Osteocyte (in vitro differentiated cells): Measurements from ENCODE around the gene KIAA1755. TPM values are rescaled to one million over a fixed set of nuclear protein-coding genes. Genes with fewer than 3 reads are reported as not detected.

Experiments used
- DNase-seq: peaks from one replicate; pipeline ENCODE4 v3.0.0; 2021; ENCODE audit warnings: mixed read lengths; ENCODE audit not compliant: unreplicated experiment; ENCODE audit errors: extremely low spot score
- H3K27ac Mint-ChIP-seq: one replicate; pipeline ENCODE4 v1.8.0; 2021; ENCODE audit warnings: mild to moderate bottlenecking, mixed read lengths; ENCODE audit not compliant: unreplicated experiment
- H3K27me3 Mint-ChIP-seq: one replicate; pipeline ENCODE4 v1.8.0; 2021; ENCODE audit warnings: mixed read lengths; ENCODE audit not compliant: unreplicated experiment
- H3K36me3 Mint-ChIP-seq: one replicate; pipeline ENCODE4 v1.8.0; 2021; ENCODE audit warnings: mixed read lengths; ENCODE audit not compliant: unreplicated experiment
- H3K4me1 Mint-ChIP-seq: one replicate; pipeline ENCODE4 v1.8.0; 2021; ENCODE audit warnings: mixed read lengths; ENCODE audit not compliant: unreplicated experiment
- H3K4me3 Mint-ChIP-seq: one replicate; pipeline ENCODE4 v1.8.0; 2021; ENCODE audit warnings: mild to moderate bottlenecking, moderate library complexity, mixed read lengths; ENCODE audit not compliant: unreplicated experiment
- H3K9me3 Mint-ChIP-seq: one replicate; pipeline ENCODE4 v1.8.0; 2021; ENCODE audit warnings: mixed read lengths; ENCODE audit not compliant: unreplicated experiment
- CTCF ChIP-seq: fragments of 200-600 bp; sonication (generic); IDR thresholded peaks from 2 replicates; pipeline ENCODE4 v1.5.0; 2021; ENCODE audit warnings: antibody characterized with exemption, mild to moderate bottlenecking, moderate library complexity
- total RNA-seq: library from RNA; stranded (reverse); gene quantifications from 2 replicates; pipeline ENCODE4 v1.2.1, GENCODE V29; 2021

Gene KIAA1755
- total RNA-seq, 1 donor from 2014 or later: 50.2 TPM

- peaks cover 5% of the 10 kb centered on the region for H3K9me3 Mint-ChIP-seq
- no peak for DNase-seq
- no peak overlapping the region for H3K4me3 Mint-ChIP-seq
- no peaks in the 10 kb centered on the region for H3K27me3 Mint-ChIP-seq
- no peaks in the 10 kb centered on the region for H3K36me3 Mint-ChIP-seq
- no peak for TF ChIP-seq CTCF
- H3K27ac Mint-ChIP-seq: no peak overlapping the region
- peaks cover 23% of the 10 kb centered on the region for H3K4me1 Mint-ChIP-seq
Measured at GRCh38 chr20:38195521-38195920, 65.0 kb downstream of the KIAA1755 start.

- TF ChIP-seq CTCF: no peak
- H3K4me3 Mint-ChIP-seq: no peak overlapping the region
- no peaks in the 10 kb centered on the region for H3K27me3 Mint-ChIP-seq
- H3K9me3 Mint-ChIP-seq: peaks cover 5% of the 10 kb centered on the region
- DNase-seq: no peak
- peaks cover 23% of the 10 kb centered on the region for H3K4me1 Mint-ChIP-seq
- H3K27ac Mint-ChIP-seq: no peak overlapping the region
- no peaks in the 10 kb centered on the region for H3K36me3 Mint-ChIP-seq
Measured at GRCh38 chr20:38194971-38195504, 65.5 kb downstream of the KIAA1755 start.

DNA sequence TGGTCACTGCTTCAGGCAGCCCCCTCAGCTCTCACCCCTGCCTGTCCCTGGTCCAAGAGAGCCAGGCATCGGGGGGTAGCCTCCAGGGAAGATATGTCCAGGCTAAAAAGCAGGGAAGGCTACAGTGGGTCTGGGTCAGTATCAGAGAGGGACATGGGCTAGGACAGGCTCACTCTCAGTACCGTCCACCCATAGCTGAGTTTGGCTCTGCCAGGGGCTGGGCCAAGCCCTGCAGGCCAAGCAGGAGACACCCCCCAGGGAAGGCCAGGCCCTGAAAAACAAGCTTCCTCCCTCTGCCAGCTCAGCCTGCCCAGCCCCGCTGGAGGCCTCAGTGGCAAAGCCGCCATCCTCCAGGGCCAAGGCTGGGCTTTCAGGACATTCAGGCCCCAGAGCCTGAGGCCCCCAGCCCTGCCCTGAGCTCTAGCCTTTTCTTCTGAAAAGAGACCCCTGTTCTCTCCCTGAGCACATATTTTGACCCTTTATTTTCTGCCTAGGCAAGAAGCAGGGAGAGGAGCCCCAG, 66.9 kb downstream of the KIAA1755 start:
- H3K27me3 Mint-ChIP-seq: no peaks in the 10 kb centered on the region
- no peak for TF ChIP-seq CTCF
- DNase-seq: no peak
- no peak overlapping the region for H3K4me3 Mint-ChIP-seq
- H3K27ac Mint-ChIP-seq: no peak overlapping the region
- peaks cover 15% of the 10 kb centered on the region for H3K4me1 Mint-ChIP-seq
- peaks cover 5% of the 10 kb centered on the region for H3K9me3 Mint-ChIP-seq
- H3K36me3 Mint-ChIP-seq: no peaks in the 10 kb centered on the region

DNA sequence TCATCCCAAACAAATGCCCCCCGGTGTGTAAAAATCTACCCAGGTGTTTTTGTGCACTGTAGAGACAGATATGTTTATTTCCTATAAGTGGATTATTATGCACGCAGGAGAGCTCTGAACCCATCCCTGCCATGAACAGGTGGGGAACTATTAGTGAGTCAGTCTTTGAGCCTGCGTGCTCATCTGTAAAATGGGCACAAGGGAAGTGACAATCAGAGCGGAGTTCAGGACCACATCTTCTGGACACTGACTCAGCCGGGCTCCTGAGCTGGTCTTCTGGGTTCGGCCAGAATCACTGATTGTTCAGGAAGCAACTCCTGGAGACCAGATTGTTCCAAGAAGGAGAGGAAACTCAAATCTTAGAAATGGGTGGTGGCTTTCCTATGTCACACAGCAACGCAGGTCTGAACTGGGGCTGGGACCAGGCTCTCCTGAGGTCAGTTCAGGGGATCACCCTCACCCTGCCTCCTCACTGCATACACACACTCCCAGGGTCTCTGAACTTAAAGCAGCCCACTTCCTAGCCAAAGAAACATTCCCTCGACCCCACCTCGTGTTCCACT, 68.1 kb downstream of the KIAA1755 start:
- H3K27ac Mint-ChIP-seq: no peak overlapping the region
- no peak for TF ChIP-seq CTCF
- no peaks in the 10 kb centered on the region for H3K36me3 Mint-ChIP-seq
- no peak overlapping the region for H3K4me3 Mint-ChIP-seq
- H3K27me3 Mint-ChIP-seq: no peaks in the 10 kb centered on the region
- no peak for DNase-seq
- peaks cover 5% of the 10 kb centered on the region for H3K9me3 Mint-ChIP-seq
- peaks cover 10% of the 10 kb centered on the region for H3K4me1 Mint-ChIP-seq

- TF ChIP-seq CTCF: no peak
- H3K4me1 Mint-ChIP-seq: peaks cover 10% of the 10 kb centered on the region
Measured at GRCh38 chr20:38191654-38192053, 68.9 kb downstream of the KIAA1755 start.

More at GRCh38 chr20:38191654-38192053, 68.9 kb downstream of the KIAA1755 start:
- Mint-ChIP-seq H3K27ac (no peak overlapping the region), H3K4me3 (no peak overlapping the region), H3K9me3 (peaks cover 5% of the 10 kb centered on the region), H3K36me3 (no peaks in the 10 kb centered on the region), H3K27me3 (no peaks in the 10 kb centered on the region)
- no peak for DNase-seq
